D721Med (cell line): ENCODE results near the gene IQCH.

Experiments
- DNase-seq: peaks from one replicate; pipeline ENCODE4 v3.0.0; 2011; ENCODE audit warnings: low spot score; ENCODE audit not compliant: insufficient read length
- FAIRE-seq: peaks from 2 replicates; lab custom pipeline; 2011; peaks lifted over from hg19 to GRCh38; lab: Jason Lieb, UNC
- CTCF ChIP-seq: IDR thresholded peaks from 2 replicates; pipeline ENCODE4 v1.5.1; 2012; ENCODE audit warnings: mild to moderate bottlenecking, control low read depth; ENCODE audit not compliant: insufficient read depth; ENCODE audit errors: missing control alignments

The IQCH gene

GRCh38 chr15:67550522-67550921 lies 295.9 kb downstream of the IQCH start:
- FAIRE-seq (no peak), DNase-seq (no peak)
- TF ChIP-seq CTCF: no peak

GRCh38 chr15:67551207-67551743 lies 296.7 kb downstream of the IQCH start:
- no peak for DNase-seq
- no peak for TF ChIP-seq CTCF
- no peak for FAIRE-seq
